Measurements from ENCODE around the gene PKN2.
"Not testable (repeated sequence)": the region's sequence is repeated elsewhere in the genome, so short reads cannot be mapped to it uniquely, and the experiment has no call there.

PKN2 gene

DNA sequence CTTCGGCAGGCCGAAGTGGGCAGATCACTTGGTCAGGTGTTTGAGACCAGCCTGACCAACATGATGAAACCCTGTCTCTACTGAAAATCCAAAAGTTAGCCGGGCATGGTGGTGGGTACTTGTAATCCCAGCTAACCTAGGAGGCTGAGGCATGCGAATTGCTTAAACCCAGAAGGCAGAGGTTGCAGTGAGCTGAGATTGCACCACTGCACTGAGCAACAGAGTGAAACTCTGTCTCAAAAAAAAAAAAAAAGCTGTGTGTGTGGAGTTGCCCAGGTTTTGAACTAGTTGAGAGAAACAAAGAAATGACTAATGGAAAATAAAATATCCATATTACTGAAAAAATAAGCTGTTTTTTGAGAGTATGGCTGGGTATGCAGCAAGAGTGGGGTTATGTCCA, 107.1 kb downstream of the PKN2 start:
- H3K27me3 ChIP-seq (ENCODE audit: insufficient read depth, low read length) = no peaks in the 10 kb centered on the region
- no peaks in the 10 kb centered on the region for H3K9me3 ChIP-seq (ENCODE audit: low read length)
- no peak overlapping the region for H3K4me3 ChIP-seq (ENCODE audit: low read length)
- H3K4me1 ChIP-seq (ENCODE audit: insufficient read depth, low read length) = no peaks in the 10 kb centered on the region
- no peak overlapping the region for H2AFZ ChIP-seq (ENCODE audit: low read depth, low read length)
- H3K36me3 ChIP-seq (ENCODE audit: insufficient read depth, low read length) = peaks cover 47% of the 10 kb centered on the region

DNA sequence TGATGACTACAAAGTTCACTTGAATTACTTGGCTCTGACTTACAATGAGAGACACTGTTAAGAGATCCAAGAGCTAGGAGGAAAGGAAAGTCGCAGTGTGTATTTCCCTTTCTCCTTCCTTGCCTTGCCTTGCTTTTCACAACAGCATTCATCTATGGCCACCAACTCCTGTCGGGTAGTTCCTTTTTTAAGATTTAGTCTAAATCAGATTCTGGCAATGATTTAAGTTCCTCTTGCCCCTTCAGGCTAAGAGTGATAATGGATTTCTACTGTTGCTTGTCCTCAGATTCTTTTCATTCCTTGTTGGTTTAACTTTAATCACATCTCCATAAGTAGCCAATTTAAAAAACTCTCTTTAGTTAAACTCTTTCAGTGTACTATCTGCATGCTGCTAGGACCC, 115.4 kb downstream of the PKN2 start:
- no peaks in the 10 kb centered on the region for H3K27me3 ChIP-seq (ENCODE audit: insufficient read depth, low read length)
- H3K9me3 ChIP-seq (ENCODE audit: low read length) = peaks cover 13% of the 10 kb centered on the region
- no peaks in the 10 kb centered on the region for H3K4me1 ChIP-seq (ENCODE audit: insufficient read depth, low read length)
- no peak overlapping the region for H2AFZ ChIP-seq (ENCODE audit: low read depth, low read length)
- peaks cover 44% of the 10 kb centered on the region for H3K36me3 ChIP-seq (ENCODE audit: insufficient read depth, low read length)
- no peak overlapping the region for H3K4me3 ChIP-seq (ENCODE audit: low read length)

DNA sequence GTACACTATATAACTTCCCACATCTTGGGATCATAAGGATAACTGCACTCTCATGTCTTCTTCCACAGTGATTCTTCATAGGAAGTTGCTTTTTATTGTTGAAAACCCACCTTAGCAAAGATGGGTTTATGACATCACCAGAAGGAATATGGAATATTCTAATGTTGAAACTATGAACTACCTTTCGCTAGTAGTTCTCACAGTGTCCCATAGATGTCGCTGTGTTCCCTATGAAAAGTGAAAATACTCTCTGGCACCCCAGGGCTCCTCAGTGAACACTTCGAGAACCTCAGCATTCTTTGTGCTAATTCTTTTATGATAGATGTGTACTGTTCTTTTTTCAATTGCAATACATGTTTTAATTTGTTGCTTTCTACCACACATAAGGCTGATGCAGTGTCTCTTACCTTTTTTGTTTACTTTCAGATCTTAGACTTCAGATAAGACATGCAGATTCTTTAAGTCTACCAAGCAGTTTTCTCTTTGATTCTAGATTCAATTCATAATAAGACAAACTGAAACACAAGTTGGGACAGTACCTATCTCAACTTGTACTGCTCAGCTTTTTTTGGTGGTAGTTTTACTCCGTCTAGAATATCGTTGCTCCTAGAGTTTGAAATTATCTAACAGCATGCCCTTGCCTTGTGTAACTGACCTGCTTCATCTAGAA, 116.4 kb downstream of the PKN2 start:
- no peaks in the 10 kb centered on the region for H3K4me1 ChIP-seq (ENCODE audit: insufficient read depth, low read length)
- no peaks in the 10 kb centered on the region for H3K27me3 ChIP-seq (ENCODE audit: insufficient read depth, low read length)
- peaks cover 51% of the 10 kb centered on the region for H3K36me3 ChIP-seq (ENCODE audit: insufficient read depth, low read length)
- H3K9me3 ChIP-seq (ENCODE audit: low read length) = peaks cover 13% of the 10 kb centered on the region
- no peak overlapping the region for H2AFZ ChIP-seq (ENCODE audit: low read depth, low read length)
- H3K4me3 ChIP-seq (ENCODE audit: low read length) = no peak overlapping the region

DNA sequence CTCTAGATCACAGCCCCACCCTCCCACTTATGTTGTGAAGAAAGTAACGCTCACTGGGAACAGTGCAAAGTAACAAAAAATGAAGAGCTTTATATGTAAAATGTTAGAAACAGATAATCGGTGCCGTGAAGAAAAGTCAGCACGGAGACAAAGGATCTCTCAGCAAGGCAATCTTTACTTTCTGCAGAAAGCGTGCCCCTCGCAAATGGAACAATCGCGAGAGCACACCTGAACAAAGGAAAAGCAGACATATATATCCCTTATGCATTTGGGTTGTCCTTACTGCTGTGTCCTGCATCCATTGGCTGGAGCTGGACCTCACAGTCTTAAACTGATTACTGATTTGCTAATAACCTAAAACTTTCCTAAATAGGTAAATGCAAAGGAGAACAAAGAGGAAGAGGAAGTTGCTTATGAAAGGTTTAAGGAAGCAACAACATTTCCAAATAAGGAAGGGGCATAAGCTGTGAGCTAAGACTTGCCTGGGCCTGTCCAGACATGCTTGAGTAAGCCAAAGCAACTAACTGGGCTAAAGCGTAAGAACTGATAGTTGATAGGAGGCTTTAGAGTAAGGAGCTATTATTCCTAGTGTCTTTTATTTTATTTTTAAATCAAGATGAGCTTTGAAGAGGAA, 117.6 kb downstream of the PKN2 start:
- H3K4me3 ChIP-seq (ENCODE audit: low read length) = no peak overlapping the region
- H3K4me1 ChIP-seq (ENCODE audit: insufficient read depth, low read length) = no peaks in the 10 kb centered on the region
- no peak overlapping the region for H2AFZ ChIP-seq (ENCODE audit: low read depth, low read length)
- H3K27me3 ChIP-seq (ENCODE audit: insufficient read depth, low read length) = no peaks in the 10 kb centered on the region
- H3K9me3 ChIP-seq (ENCODE audit: low read length) = peaks cover 13% of the 10 kb centered on the region
- H3K36me3 ChIP-seq (ENCODE audit: insufficient read depth, low read length) = peaks cover 59% of the 10 kb centered on the region

DNA sequence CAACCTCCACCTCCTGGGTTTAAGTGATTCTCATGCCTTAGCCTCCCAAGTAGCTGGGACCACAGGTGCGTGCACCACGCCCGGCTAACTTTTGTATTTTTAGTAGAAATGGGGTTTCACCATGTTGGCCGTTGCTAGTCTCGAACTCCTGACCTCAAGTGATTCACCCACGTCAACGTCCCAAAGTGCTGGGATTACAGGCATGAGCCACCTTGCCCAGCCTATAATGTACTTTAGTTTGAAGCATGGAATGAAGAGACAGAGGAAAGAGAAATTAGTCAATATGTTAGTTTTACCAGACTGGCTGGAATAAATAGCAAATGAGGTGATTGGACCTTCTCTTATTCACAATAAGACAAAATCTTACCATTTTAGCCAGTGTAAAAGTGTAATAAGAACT, 118.3 kb downstream of the PKN2 start:
- H3K36me3 ChIP-seq (ENCODE audit: insufficient read depth, low read length) = peaks cover 63% of the 10 kb centered on the region
- no peak overlapping the region for H2AFZ ChIP-seq (ENCODE audit: low read depth, low read length)

DNA sequence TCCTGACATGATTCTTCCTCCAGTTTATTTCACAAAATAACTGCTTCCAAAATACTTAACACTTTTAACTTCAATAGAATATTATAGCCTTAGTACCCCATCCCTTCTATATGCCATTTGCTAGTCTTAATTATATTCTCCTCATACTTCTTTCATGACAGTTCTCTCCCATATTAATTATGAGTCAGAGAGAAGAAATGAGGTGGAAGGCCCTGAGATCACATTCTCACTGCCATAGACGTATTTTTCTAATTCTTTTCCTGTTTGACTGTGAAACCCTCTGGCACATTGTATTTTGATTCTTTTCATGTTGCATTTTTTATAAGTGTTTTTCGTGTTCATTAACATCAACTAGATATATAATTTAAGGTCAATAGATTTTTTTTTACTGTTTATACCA, 118.9 kb downstream of the PKN2 start:
- H3K9me3 ChIP-seq (ENCODE audit: low read length) = peaks cover 13% of the 10 kb centered on the region
- H3K27me3 ChIP-seq (ENCODE audit: insufficient read depth, low read length) = no peaks in the 10 kb centered on the region
- H3K36me3 ChIP-seq (ENCODE audit: insufficient read depth, low read length) = peaks cover 68% of the 10 kb centered on the region
- no peaks in the 10 kb centered on the region for H3K4me1 ChIP-seq (ENCODE audit: insufficient read depth, low read length)
- H2AFZ ChIP-seq (ENCODE audit: low read depth, low read length) = no peak overlapping the region
- H3K4me3 ChIP-seq (ENCODE audit: low read length) = no peak overlapping the region

More for the DNA sequence above, 118.3 kb downstream of the PKN2 start:
- Histone ChIP-seq H3K27me3 (ENCODE audit: insufficient read depth, low read length) (no peaks in the 10 kb centered on the region), H3K4me1 (ENCODE audit: insufficient read depth, low read length) (no peaks in the 10 kb centered on the region), H3K9me3 (ENCODE audit: low read length) (peaks cover 13% of the 10 kb centered on the region), H3K4me3 (ENCODE audit: low read length) (no peak overlapping the region)

DNA sequence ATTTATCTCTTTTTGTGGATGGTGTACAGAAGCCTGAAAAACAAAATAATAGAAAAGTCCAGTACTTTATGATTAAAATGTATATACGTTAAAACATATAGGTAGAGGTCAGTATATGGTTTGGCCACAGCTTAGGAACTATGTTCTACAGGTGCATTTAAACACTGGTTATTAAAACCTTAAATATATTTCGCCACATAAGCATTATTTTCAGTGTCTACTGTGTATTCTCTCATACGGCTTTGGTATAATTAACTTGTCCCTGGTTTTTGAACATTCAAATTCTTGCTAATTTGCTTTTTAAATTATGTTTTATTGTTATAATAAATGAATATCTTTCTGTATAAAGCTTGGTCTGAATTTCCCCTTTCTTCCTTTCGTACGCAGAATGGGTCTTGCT, 119.4 kb downstream of the PKN2 start:
- peaks cover 69% of the 10 kb centered on the region for H3K36me3 ChIP-seq (ENCODE audit: insufficient read depth, low read length)
- H3K4me1 ChIP-seq (ENCODE audit: insufficient read depth, low read length) = no peaks in the 10 kb centered on the region
- no peaks in the 10 kb centered on the region for H3K27me3 ChIP-seq (ENCODE audit: insufficient read depth, low read length)
- no peak overlapping the region for H2AFZ ChIP-seq (ENCODE audit: low read depth, low read length)
- peaks cover 13% of the 10 kb centered on the region for H3K9me3 ChIP-seq (ENCODE audit: low read length)
- no peak overlapping the region for H3K4me3 ChIP-seq (ENCODE audit: low read length)

DNA sequence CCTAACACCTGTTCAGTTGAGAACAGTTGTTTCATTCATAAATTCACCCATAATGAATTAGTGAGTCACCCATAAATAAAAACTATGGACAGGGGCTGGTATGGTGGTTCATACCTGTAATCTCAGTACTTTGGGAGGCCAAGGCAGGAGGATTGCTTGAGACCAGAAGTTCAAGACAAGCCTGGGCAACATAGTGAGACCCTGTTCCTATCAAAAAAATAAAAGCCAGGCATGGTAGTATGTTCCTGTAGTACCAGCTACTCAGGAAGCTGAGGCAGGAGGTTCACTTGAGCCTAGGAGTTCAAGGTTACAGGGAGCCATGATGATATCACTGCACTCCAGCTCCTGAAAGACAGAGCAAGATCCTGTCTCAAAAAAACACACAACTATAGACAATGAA, 128.3 kb downstream of the PKN2 start:
- Histone ChIP-seq H3K4me1 (ENCODE audit: insufficient read depth, low read length) (no peaks in the 10 kb centered on the region), H3K4me3 (ENCODE audit: low read length) (no peak overlapping the region), H2AFZ (ENCODE audit: low read depth, low read length) (no peak overlapping the region), H3K36me3 (ENCODE audit: insufficient read depth, low read length) (peaks cover 40% of the 10 kb centered on the region), H3K9me3 (ENCODE audit: low read length) (no peaks in the 10 kb centered on the region), H3K27me3 (ENCODE audit: insufficient read depth, low read length) (no peaks in the 10 kb centered on the region)

DNA sequence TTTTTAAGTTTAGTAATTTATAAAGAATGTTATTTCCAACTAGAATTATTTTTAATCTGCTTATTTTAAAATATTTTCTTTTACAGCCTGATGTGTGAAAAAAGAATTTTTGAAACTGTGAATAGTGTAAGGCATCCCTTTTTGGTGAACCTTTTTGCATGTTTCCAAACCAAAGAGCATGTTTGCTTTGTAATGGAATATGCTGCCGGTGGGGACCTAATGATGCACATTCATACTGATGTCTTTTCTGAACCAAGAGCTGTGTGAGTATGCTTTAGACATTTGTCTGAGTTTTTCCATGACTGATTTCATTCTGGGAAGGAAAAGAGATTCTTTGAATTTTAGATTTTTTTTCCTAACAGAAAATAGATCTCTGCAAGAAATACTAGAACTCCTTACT, 129.4 kb downstream of the PKN2 start:
- no peaks in the 10 kb centered on the region for H3K27me3 ChIP-seq (ENCODE audit: insufficient read depth, low read length)
- H3K4me3 ChIP-seq (ENCODE audit: low read length) = no peak overlapping the region
- H3K36me3 ChIP-seq (ENCODE audit: insufficient read depth, low read length) = peaks cover 32% of the 10 kb centered on the region
- no peak overlapping the region for H2AFZ ChIP-seq (ENCODE audit: low read depth, low read length)
- H3K9me3 ChIP-seq (ENCODE audit: low read length) = no peaks in the 10 kb centered on the region
- H3K4me1 ChIP-seq (ENCODE audit: insufficient read depth, low read length) = no peaks in the 10 kb centered on the region

DNA sequence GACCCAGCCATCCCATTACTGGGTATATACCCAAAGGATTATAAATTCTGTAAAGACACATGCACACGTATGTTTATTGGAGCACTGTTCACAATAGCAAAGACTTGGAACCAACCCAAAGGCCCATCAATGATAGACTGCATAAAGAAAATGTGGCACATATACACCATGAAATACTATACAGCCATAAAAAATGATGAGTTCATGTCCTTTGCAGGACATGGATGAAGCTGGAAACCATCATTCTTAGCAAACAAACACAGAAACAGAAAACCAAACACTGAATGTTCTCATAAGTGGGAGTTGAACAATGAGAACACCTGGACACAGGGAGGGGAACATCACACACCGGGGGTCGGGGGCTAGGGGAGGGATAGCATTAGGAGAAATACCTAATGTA, 135.6 kb downstream of the PKN2 start:
- not testable (repeated sequence) for H3K4me1 ChIP-seq (ENCODE audit: insufficient read depth, low read length); H2AFZ ChIP-seq (ENCODE audit: low read depth, low read length); H3K9me3 ChIP-seq (ENCODE audit: low read length); H3K4me3 ChIP-seq (ENCODE audit: low read length); H3K27me3 ChIP-seq (ENCODE audit: insufficient read depth, low read length)
- H3K36me3 ChIP-seq (ENCODE audit: insufficient read depth, low read length) = peaks cover 15% of the 10 kb centered on the region

DNA sequence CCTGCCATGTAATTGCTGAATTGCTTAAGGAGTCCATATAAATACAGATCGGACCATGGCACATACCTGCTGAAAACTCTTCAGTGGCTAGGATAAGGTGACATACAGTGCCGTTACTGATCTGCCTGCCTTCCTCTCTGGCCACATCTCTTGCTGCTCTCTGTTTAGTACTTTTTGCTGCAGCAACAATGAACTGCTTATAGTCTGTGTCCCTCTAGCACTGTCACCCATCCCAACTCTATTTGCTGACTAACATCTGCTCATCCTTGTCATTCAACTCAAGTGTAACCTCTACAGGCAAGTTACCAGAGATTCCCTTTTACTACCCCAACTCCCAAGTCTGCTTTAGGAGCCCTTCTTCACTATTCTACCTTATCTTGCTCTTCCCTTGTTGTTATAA, 141.6 kb downstream of the PKN2 start:
- no peaks in the 10 kb centered on the region for H3K4me1 ChIP-seq (ENCODE audit: insufficient read depth, low read length)
- no peaks in the 10 kb centered on the region for H3K9me3 ChIP-seq (ENCODE audit: low read length)
- H2AFZ ChIP-seq (ENCODE audit: low read depth, low read length) = no peak overlapping the region
- H3K4me3 ChIP-seq (ENCODE audit: low read length) = no peak overlapping the region
- H3K27me3 ChIP-seq (ENCODE audit: insufficient read depth, low read length) = no peaks in the 10 kb centered on the region
- peaks cover 40% of the 10 kb centered on the region for H3K36me3 ChIP-seq (ENCODE audit: insufficient read depth, low read length)

DNA sequence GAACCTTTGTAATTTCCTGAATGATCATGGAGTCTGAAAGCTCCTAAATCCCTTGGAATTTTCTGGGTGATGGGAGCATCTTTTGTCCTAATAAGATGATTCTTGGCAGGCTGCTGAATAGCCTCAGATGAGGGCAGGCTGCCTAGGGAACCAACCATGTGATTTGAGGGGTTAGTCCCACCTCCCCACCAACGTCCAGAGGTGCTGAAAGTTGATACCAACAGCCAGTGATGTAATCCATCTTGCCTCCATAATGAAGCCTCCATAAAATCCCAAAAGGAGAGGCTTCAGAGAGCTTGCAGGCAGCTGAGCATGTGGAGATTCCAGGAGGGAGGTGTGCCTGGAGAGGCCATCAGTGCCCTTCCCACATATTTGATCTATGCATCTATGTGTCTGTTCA, 163.6 kb downstream of the PKN2 start:
- Histone ChIP-seq H3K4me3 (ENCODE audit: low read length) (no peak overlapping the region), H2AFZ (ENCODE audit: low read depth, low read length) (no peak overlapping the region)

DNA sequence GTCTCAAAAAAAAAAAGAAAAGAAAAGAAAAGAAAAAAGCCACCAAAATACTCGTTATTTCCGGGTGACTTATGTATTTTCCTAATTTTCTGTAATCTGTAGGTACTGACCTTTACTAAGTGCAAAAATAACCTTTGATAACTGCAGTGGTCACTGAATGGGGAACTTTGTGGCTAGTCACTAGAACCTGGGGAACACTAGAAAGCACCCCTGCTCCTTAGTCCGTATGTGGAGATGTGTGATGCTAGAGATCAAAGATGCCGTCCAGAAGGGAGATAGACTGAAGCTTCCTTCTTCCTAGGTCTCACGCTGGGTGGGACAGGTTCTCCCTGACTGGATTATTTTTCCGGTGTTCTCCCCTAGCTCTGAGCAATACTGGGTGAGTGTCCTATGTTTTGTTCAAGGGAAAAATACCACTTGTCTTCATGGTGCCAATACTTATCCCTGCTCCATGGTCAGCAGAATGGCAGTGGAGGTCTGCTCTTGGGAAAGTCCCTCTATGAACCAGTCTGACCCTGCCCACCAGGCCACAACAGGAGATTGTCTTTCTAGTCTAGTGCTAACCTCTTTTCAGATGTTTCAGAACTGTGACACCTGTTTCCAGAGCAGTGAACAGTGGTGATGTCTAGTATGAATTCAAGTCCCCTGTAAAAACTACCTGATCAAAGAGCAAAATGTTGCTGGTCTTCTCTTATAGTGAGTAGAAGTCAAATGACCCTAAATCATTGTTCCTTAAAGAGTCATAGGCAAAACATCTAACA, 167.4 kb downstream of the PKN2 start:
- Histone ChIP-seq H3K27me3 (ENCODE audit: insufficient read depth, low read length) (no peaks in the 10 kb centered on the region), H3K9me3 (ENCODE audit: low read length) (no peaks in the 10 kb centered on the region), H3K4me3 (ENCODE audit: low read length) (no peak overlapping the region), H3K4me1 (ENCODE audit: insufficient read depth, low read length) (peaks cover 17% of the 10 kb centered on the region), H2AFZ (ENCODE audit: low read depth, low read length) (no peak overlapping the region), H3K36me3 (ENCODE audit: insufficient read depth, low read length) (peaks cover 30% of the 10 kb centered on the region)

More for the DNA sequence above, 163.6 kb downstream of the PKN2 start:
- peaks cover 17% of the 10 kb centered on the region for H3K4me1 ChIP-seq (ENCODE audit: insufficient read depth, low read length)
- H3K9me3 ChIP-seq (ENCODE audit: low read length) = no peaks in the 10 kb centered on the region
- peaks cover 5% of the 10 kb centered on the region for H3K36me3 ChIP-seq (ENCODE audit: insufficient read depth, low read length)
- no peaks in the 10 kb centered on the region for H3K27me3 ChIP-seq (ENCODE audit: insufficient read depth, low read length)

Measured in neuron (in vitro differentiated cells).